H9 (cell line): ENCODE results near the gene EBF4. TPM values are rescaled to one million over a fixed set of nuclear protein-coding genes. Genes with fewer than 3 reads are reported as not detected.

Experiments used
- DNase-seq: peaks from one replicate; pipeline ENCODE4 v3.0.0-alpha.2; 2017
- H2AFZ ChIP-seq: one replicate; pipeline ENCODE4 v1.6.1; 2013; ENCODE audit warnings: mild to moderate bottlenecking, low read length, control low read depth, moderate library complexity
- H2AK5ac ChIP-seq: 2 replicates; pipeline ENCODE4 v1.6.1; 2013; ENCODE audit warnings: low read length, control low read depth, mixed read lengths; ENCODE audit not compliant: insufficient read length
- H2BK120ac ChIP-seq: one replicate; pipeline ENCODE4 v1.6.1; 2013; ENCODE audit warnings: low read depth, mild to moderate bottlenecking, low read length, control low read depth, inconsistent platforms; ENCODE audit not compliant: poor library complexity, severe bottlenecking
- H2BK12ac ChIP-seq: 2 replicates; pipeline ENCODE4 v1.6.1; 2013; ENCODE audit warnings: low read length, control low read depth, mixed read lengths, low read depth; ENCODE audit not compliant: insufficient read length
- H2BK15ac ChIP-seq: 2 replicates; pipeline ENCODE4 v1.6.1; 2013; ENCODE audit warnings: low read depth, low read length, control low read depth
- H2BK20ac ChIP-seq: one replicate; pipeline ENCODE4 v1.6.1; 2013; ENCODE audit warnings: low read depth, mild to moderate bottlenecking, low read length, control low read depth, inconsistent platforms; ENCODE audit not compliant: poor library complexity, severe bottlenecking
- H2BK5ac ChIP-seq: 2 replicates; pipeline ENCODE4 v1.6.1; 2013; ENCODE audit warnings: low read length, control low read depth, mixed read lengths; ENCODE audit not compliant: insufficient read length
- H3K14ac ChIP-seq: 2 replicates; pipeline ENCODE4 v1.6.1; 2013; ENCODE audit warnings: low read length, control low read depth; ENCODE audit not compliant: insufficient read depth
- H3K18ac ChIP-seq: 2 replicates; pipeline ENCODE4 v1.6.1; 2013; ENCODE audit warnings: low read depth, mild to moderate bottlenecking, mixed read lengths, low read length, control low read depth; ENCODE audit not compliant: insufficient read length
- H3K23ac ChIP-seq: 2 replicates; pipeline ENCODE4 v1.6.1; 2013; ENCODE audit warnings: low read length, control low read depth, mixed read lengths, low read depth; ENCODE audit not compliant: insufficient read length
- H3K23me2 ChIP-seq: 2 replicates; pipeline ENCODE4 v1.6.1; 2013; ENCODE audit warnings: low read depth, mild to moderate bottlenecking, mixed read lengths, low read length, control low read depth; ENCODE audit not compliant: insufficient read length, poor library complexity, severe bottlenecking
- H3K27ac ChIP-seq: 2 replicates; pipeline ENCODE4 v1.5.1; 2013; ENCODE audit warnings: low read length, control low read depth, mixed read lengths, low read depth; ENCODE audit not compliant: insufficient read length
- H3K27me3 ChIP-seq: 2 replicates; pipeline ENCODE4 v1.6.1; 2013; ENCODE audit warnings: low read length, control low read depth, inconsistent platforms; ENCODE audit not compliant: insufficient read depth
- H3K4ac ChIP-seq: 2 replicates; pipeline ENCODE4 v1.6.1; 2013; ENCODE audit warnings: low read depth, mild to moderate bottlenecking, control low read depth, inconsistent platforms, low read length, moderate library complexity
- H3K4me1 ChIP-seq: 2 replicates; pipeline ENCODE4 v1.6.1; 2013; ENCODE audit warnings: low read length, control low read depth, inconsistent platforms; ENCODE audit not compliant: insufficient read depth
- H3K4me2 ChIP-seq: 2 replicates; pipeline ENCODE4 v1.6.1; 2013; ENCODE audit warnings: low read length, control low read depth, mixed read lengths; ENCODE audit not compliant: insufficient read length, insufficient read depth
- H3K56ac ChIP-seq: 2 replicates; pipeline ENCODE4 v1.6.1; 2013; ENCODE audit warnings: low read depth, mild to moderate bottlenecking, mixed read lengths, low read length, control low read depth; ENCODE audit not compliant: insufficient read length
- H3K79me1 ChIP-seq: 2 replicates; pipeline ENCODE4 v1.6.1; 2013; ENCODE audit warnings: low read depth, mild to moderate bottlenecking, moderate library complexity, low read length, control low read depth, inconsistent platforms; ENCODE audit not compliant: insufficient read depth, poor library complexity, severe bottlenecking
- H3K79me2 ChIP-seq: 2 replicates; pipeline ENCODE4 v1.6.1; 2013; ENCODE audit warnings: low read length, control low read depth, inconsistent platforms; ENCODE audit not compliant: insufficient read depth
- H3K9ac ChIP-seq: 2 replicates; pipeline ENCODE4 v1.6.1; 2013; ENCODE audit warnings: low read length, control low read depth, mixed read lengths; ENCODE audit not compliant: insufficient read length; ENCODE audit errors: extremely low read depth
- H3K9me3 ChIP-seq: one replicate; pipeline ENCODE4 v1.6.1; 2013; ENCODE audit warnings: low read depth, low read length, inconsistent platforms; ENCODE audit not compliant: control insufficient read depth
- H3T11ph ChIP-seq: one replicate; pipeline ENCODE4 v1.6.1; 2013; ENCODE audit warnings: mild to moderate bottlenecking, low read length, control low read depth, inconsistent platforms
- H4K20me1 ChIP-seq: one replicate; pipeline ENCODE4 v1.6.1; 2013; ENCODE audit not compliant: control insufficient read depth, insufficient read length, insufficient read depth
- H4K5ac ChIP-seq: 2 replicates; pipeline ENCODE4 v1.6.1; 2013; ENCODE audit warnings: low read depth, mild to moderate bottlenecking, mixed read lengths, low read length, control low read depth; ENCODE audit not compliant: insufficient read length
- H4K8ac ChIP-seq: replicated peaks from 2 replicates; pipeline ENCODE4 v1.6.1; 2013; ENCODE audit warnings: low read length, control low read depth, mixed read lengths, low read depth; ENCODE audit not compliant: insufficient read length
- H4K91ac ChIP-seq: 2 replicates; pipeline ENCODE4 v1.6.1; 2013; ENCODE audit warnings: low read depth, mild to moderate bottlenecking, moderate library complexity, mixed read lengths, low read length, control low read depth; ENCODE audit not compliant: insufficient read length
- H3K27ac Mint-ChIP-seq, 3 experiments: 2 replicates in 2 of 3; 3 replicates in 1 of 3; pipeline ENCODE4 v1.8.0; 2020 to 2021; ENCODE audit warnings: mixed read lengths in 3 of 3, mild to moderate bottlenecking in 1 of 3, moderate library complexity in 1 of 3
- H3K27me3 Mint-ChIP-seq: 2 replicates; pipeline ENCODE4 v1.8.0; 2021; ENCODE audit warnings: low read depth, mild to moderate bottlenecking, moderate library complexity, mixed read lengths
- H3K36me3 Mint-ChIP-seq, 3 experiments: 2 replicates in 2 of 3; 3 replicates in 1 of 3; pipeline ENCODE4 v1.8.0; 2020 to 2021; ENCODE audit warnings: low read depth in 3 of 3, mixed read lengths in 3 of 3; ENCODE audit not compliant: insufficient read depth in 1 of 3
- H3K4me1 Mint-ChIP-seq, 2 experiments: 2 replicates each; pipeline ENCODE4 v1.8.0; 2020; ENCODE audit warnings: mixed read lengths in 2 of 2
- H3K4me3 Mint-ChIP-seq, 2 experiments: 2 replicates in 1 of 2; 3 replicates in 1 of 2; pipeline ENCODE4 v1.8.0; 2020 to 2021; ENCODE audit warnings: mild to moderate bottlenecking in 2 of 2, mixed read lengths in 2 of 2, moderate library complexity in 1 of 2
- H3K9me3 Mint-ChIP-seq, 2 experiments: 2 replicates in 1 of 2; 3 replicates in 1 of 2; pipeline ENCODE4 v1.8.0; 2020; ENCODE audit warnings: mild to moderate bottlenecking in 2 of 2, mixed read lengths in 2 of 2, moderate library complexity in 1 of 2
- WGBS: extraction: QIAGEN DNeasy Blood & Tissue Kit; methylation state at CpG from one replicate; pipeline ENCODE4 v1.1.7; 2013; ENCODE audit warnings: missing lambda C conversion rate, low lambda C conversion rate, mixed read lengths; ENCODE audit not compliant: insufficient read length; ENCODE audit errors: extremely low coverage; 5-methylcytosine and 5-hydroxymethylcytosine counted together
- total RNA-seq: library from RNA; stranded (reverse); gene quantifications from 2 replicates; pipeline ENCODE4 v1.2.1, GENCODE V29; 2021
- TF ChIP-seq, protein P1 (sequence below): fragments of 200-600 bp; sonication (generic); conservative IDR thresholded peaks from 3 replicates; pipeline ENCODE4 v1.8.0; 2021; ENCODE audit warnings: antibody characterized with exemption, mild to moderate bottlenecking

Gene EBF4
- total RNA-seq, 1 experiment from 2014 or later, result 3.9 TPM

DNA sequence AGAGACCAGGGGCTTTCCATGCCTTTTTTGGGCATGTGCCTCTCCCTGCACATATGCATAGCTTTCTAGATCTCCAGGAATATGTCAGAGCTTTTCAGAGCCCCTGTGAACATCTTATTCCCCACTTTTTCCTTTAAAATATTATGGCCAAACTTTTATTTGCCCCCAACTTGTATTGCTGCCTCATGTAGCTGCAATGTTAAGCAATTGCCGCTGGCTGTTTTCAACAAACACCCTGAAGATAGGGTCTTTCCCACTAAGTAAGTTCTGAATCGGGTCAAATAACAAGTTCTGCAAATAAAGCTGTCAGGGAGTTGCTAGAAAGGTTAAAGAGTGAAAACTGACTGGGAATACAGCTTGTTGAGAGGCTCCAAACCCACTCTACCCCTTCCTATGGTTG lies 42.3 kb downstream of the EBF4 start:
- H3K18ac ChIP-seq, result no peak overlapping the region

More for the DNA sequence above, 42.3 kb downstream of the EBF4 start:
- H4K20me1 ChIP-seq, result no peaks in the 10 kb centered on the region
- H2BK120ac ChIP-seq, result no peak overlapping the region
- no peak overlapping the region for H3T11ph ChIP-seq
- no peak overlapping the region for H4K8ac ChIP-seq
- no peak overlapping the region for H3K56ac ChIP-seq
- no peak overlapping the region for H3K9ac ChIP-seq
- Mint-ChIP-seq H3K9me3 (peaks cover 13 to 16% of the 10 kb centered on the region in 2 experiments; a peak in 4 of 5 replicates), H3K27me3 (peaks cover 54% of the 10 kb centered on the region), H3K36me3 (no peaks in the 10 kb centered on the region), H3K4me1 (peaks cover 12 to 15% of the 10 kb centered on the region in 2 experiments), H3K4me3 (no peak overlapping the region), H3K27ac (no peak overlapping the region)
- H3K23me2 ChIP-seq, result peaks cover 2% of the 10 kb centered on the region
- no peak overlapping the region for H2AFZ ChIP-seq
- H3K4me2 ChIP-seq, result no peak overlapping the region
- no peaks in the 10 kb centered on the region for H3K9me3 ChIP-seq
- DNase-seq, result no peak
- H4K91ac ChIP-seq, result no peak overlapping the region
- no peak overlapping the region for H2BK20ac ChIP-seq
- H2BK12ac ChIP-seq, result no peak overlapping the region
- TF ChIP-seq, protein P1, sequence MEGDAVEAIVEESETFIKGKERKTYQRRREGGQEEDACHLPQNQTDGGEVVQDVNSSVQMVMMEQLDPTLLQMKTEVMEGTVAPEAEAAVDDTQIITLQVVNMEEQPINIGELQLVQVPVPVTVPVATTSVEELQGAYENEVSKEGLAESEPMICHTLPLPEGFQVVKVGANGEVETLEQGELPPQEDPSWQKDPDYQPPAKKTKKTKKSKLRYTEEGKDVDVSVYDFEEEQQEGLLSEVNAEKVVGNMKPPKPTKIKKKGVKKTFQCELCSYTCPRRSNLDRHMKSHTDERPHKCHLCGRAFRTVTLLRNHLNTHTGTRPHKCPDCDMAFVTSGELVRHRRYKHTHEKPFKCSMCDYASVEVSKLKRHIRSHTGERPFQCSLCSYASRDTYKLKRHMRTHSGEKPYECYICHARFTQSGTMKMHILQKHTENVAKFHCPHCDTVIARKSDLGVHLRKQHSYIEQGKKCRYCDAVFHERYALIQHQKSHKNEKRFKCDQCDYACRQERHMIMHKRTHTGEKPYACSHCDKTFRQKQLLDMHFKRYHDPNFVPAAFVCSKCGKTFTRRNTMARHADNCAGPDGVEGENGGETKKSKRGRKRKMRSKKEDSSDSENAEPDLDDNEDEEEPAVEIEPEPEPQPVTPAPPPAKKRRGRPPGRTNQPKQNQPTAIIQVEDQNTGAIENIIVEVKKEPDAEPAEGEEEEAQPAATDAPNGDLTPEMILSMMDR, result no peak
- H3K79me2 ChIP-seq, result no peaks in the 10 kb centered on the region
- H3K79me1 ChIP-seq, result no peaks in the 10 kb centered on the region
- H3K27ac ChIP-seq, result no peak overlapping the region
- H4K5ac ChIP-seq, result no peak overlapping the region
- H3K23ac ChIP-seq, result no peak overlapping the region
- no peak overlapping the region for H2AK5ac ChIP-seq
- H3K4me1 ChIP-seq, result peaks cover 3% of the 10 kb centered on the region; the same call in 1 of the 2 replicates
- H3K14ac ChIP-seq, result no peak overlapping the region
- H2BK5ac ChIP-seq, result no peak overlapping the region
- H2BK15ac ChIP-seq, result no peak overlapping the region
- no peaks in the 10 kb centered on the region for H3K27me3 ChIP-seq
- no peak overlapping the region for H3K4ac ChIP-seq
- WGBS, result no CpG with 5 or more reads among the region's 2 CpGs
